ENCODE results near the gene GAS7.

GAS7 gene

GRCh38 chr17:9862949-9863348, 335.5 kb downstream of the GAS7 start:
- ATAC-seq = no peak
- no peak for DNase-seq
- Mint-ChIP-seq H3K4me1 (no peaks in the 10 kb centered on the region), H3K9me3 (peaks cover 5 to 46% of the 10 kb centered on the region in 2 donors), H3K4me3 (no peak overlapping the region), H3K27me3 (peaks cover 5% of the 10 kb centered on the region), H3K27ac (no peak overlapping the region)

- H3K4me1 Mint-ChIP-seq = no peaks in the 10 kb centered on the region
- DNase-seq = no peak
- no peaks in the 10 kb centered on the region for H3K27me3 Mint-ChIP-seq
- ATAC-seq = no peak
- H3K4me3 Mint-ChIP-seq = no peak overlapping the region
- H3K9me3 Mint-ChIP-seq = peaks cover 5 to 46% of the 10 kb centered on the region in 2 donors
- no peak overlapping the region for H3K27ac Mint-ChIP-seq
Measured at GRCh38 chr17:9862220-9862619, 336.2 kb downstream of the GAS7 start.

GRCh38 chr17:9860851-9861250, 337.6 kb downstream of the GAS7 start:
- no peak for ATAC-seq
- H3K4me3 Mint-ChIP-seq = no peak overlapping the region
- H3K4me1 Mint-ChIP-seq = no peaks in the 10 kb centered on the region
- no peak for DNase-seq
- no peak overlapping the region for H3K27ac Mint-ChIP-seq
- H3K9me3 Mint-ChIP-seq = peaks cover 5 to 46% of the 10 kb centered on the region in 2 donors
- H3K27me3 Mint-ChIP-seq = no peaks in the 10 kb centered on the region

Measured in stimulated activated naive CD8-positive, alpha-beta T cell treated with anti-CD3 and anti-CD28 coated beads, Interleukin-15, amount 100 ng/mL, for 72 hours (primary cell).